ENCODE results near the gene MCM3AP. TPM values are rescaled to one million over a fixed set of nuclear protein-coding genes. Genes with fewer than 3 reads are reported as not detected.

Gene MCM3AP
- total and polyA plus RNA-seq, 9 of the 15 experiments (the other 6 are each of a cell fraction or from before 2014, with no cell fraction given), result 6.5 to 179 (median 69.6) TPM

DNA sequence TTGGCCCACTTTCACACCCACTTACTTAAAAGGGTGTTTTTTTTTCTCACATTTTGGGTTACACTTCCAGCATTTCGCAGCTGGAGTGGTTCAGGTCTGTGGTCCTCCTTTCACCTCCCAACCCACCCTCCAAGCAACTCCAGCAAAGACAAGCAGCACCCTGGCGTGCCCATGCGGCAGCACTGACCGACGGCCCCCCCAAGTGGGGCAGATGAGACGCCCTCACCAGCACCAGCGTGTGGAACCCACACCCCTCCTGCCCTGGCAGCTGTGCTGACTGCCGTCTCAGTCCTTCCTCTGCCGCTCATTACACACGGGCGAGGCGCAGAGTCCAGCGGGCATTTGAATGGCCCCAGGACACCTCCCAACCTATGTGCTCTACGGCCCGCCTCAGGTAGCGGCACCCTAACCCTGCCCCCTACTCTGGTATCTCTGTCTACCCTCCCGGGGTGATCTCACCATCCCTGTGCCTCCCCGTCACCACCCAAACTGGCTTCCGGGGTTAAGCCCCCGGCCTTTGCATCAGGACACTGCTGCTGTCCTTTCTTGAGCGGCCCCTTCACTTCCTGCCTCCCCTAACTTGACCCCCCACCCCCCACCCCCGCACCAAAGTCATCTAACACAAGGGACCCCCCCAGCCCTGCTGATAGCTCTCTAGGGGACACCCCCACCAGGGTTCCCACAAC, 67.8 kb downstream of the MCM3AP start:
- POLR2A ChIA-PET, result interaction anchor here (0.6 kb wide), 1 partner anchor 10 kb away, joined by 5 read pairs; no protein-coding TSS in a partner anchor
- peaks cover 3% of the 10 kb centered on the region; the same call in 1 of the 2 replicates for H4K20me1 ChIP-seq (replicated peaks; ENCODE audit: control insufficient read depth, insufficient read depth, low read length)
- no peaks in the 10 kb centered on the region for H3K27me3 ChIP-seq (ENCODE audit: control insufficient read depth in 2 of 2, insufficient read depth in 2 of 2, low read length in 2 of 2)
- FAIRE-seq (no peak), DNase-seq (ENCODE audit: extremely low read depth in 1 of 4, low spot score in 3 of 4) (no peak), ATAC-seq (no peak)
- H3K9me1 ChIP-seq (ENCODE audit: control insufficient read depth, insufficient read depth, low read length), result peaks cover under 1% of the 10 kb centered on the region
- H3K27ac ChIP-seq (ENCODE audit: extremely low read depth, low read depth, low read length), result no peak overlapping the region
- no peak overlapping the region for H2AFZ ChIP-seq (ENCODE audit: low read depth, low read length)
- in situ Hi-C loops (cut with MboI), result no loop called here
- peaks cover 13% of the 10 kb centered on the region for H3K79me2 ChIP-seq (ENCODE audit: control insufficient read depth, insufficient read depth, low read length)
- H3K36me3 ChIP-seq (ENCODE audit: control insufficient read depth, insufficient read depth, low read length), result peaks cover 87% of the 10 kb centered on the region; the same call in 2 of the 3 replicates
- H3K4me3 ChIP-seq, result no peak overlapping the region
- intact Hi-C loops (cut with micrococcal nuclease), result no loop called here
- BruUV-seq (replicated peaks), result no TSS peak
- WGBS (ENCODE audit: insufficient coverage, low coverage, missing lambda C conversion rate), result 90% methylated on average over 22 of the region's 22 CpGs
- peak overlapping the region in 1 of 2 experiments; percentile 53; a peak in 1 of 4 replicates for H3K9ac ChIP-seq (ENCODE audit: insufficient read depth in 1 of 2, low read depth in 2 of 2, low read length in 2 of 2)
- H3K4me1 ChIP-seq (replicated peaks in 1 of 2; ENCODE audit: control insufficient read depth in 2 of 2, insufficient read depth in 2 of 2, low read length in 2 of 2), result peaks cover 0 to 15% of the 10 kb centered on the region in 2 experiments; a peak in 1 of 5 replicates
- CTCF ChIA-PET (ENCODE audit: low intra/inter-chr PET ratio), result no interaction called here
- H3K9me3 ChIP-seq (replicated peaks; ENCODE audit: control insufficient read depth, insufficient read depth, low read depth, low read length), result no peaks in the 10 kb centered on the region
- H3K4me2 ChIP-seq (ENCODE audit: insufficient read depth, low read length), result no peak overlapping the region
- TF ChIP-seq MYNN (IDR thresholded peaks at IDR 0.05) (no peak), MYNN (CRISPR knock-in tag; IDR thresholded peaks at IDR 0.05) (no peak), KDM2B (CRISPR knock-in tag; IDR thresholded peaks at IDR 0.05) (no peak), ZFP30 (CRISPR knock-in tag; IDR thresholded peaks at IDR 0.05; ENCODE audit: borderline replicate concordance) (no peak), ZNF133 (CRISPR knock-in tag; IDR thresholded peaks at IDR 0.05) (no peak)
- TF ChIP-seq, protein P1, sequence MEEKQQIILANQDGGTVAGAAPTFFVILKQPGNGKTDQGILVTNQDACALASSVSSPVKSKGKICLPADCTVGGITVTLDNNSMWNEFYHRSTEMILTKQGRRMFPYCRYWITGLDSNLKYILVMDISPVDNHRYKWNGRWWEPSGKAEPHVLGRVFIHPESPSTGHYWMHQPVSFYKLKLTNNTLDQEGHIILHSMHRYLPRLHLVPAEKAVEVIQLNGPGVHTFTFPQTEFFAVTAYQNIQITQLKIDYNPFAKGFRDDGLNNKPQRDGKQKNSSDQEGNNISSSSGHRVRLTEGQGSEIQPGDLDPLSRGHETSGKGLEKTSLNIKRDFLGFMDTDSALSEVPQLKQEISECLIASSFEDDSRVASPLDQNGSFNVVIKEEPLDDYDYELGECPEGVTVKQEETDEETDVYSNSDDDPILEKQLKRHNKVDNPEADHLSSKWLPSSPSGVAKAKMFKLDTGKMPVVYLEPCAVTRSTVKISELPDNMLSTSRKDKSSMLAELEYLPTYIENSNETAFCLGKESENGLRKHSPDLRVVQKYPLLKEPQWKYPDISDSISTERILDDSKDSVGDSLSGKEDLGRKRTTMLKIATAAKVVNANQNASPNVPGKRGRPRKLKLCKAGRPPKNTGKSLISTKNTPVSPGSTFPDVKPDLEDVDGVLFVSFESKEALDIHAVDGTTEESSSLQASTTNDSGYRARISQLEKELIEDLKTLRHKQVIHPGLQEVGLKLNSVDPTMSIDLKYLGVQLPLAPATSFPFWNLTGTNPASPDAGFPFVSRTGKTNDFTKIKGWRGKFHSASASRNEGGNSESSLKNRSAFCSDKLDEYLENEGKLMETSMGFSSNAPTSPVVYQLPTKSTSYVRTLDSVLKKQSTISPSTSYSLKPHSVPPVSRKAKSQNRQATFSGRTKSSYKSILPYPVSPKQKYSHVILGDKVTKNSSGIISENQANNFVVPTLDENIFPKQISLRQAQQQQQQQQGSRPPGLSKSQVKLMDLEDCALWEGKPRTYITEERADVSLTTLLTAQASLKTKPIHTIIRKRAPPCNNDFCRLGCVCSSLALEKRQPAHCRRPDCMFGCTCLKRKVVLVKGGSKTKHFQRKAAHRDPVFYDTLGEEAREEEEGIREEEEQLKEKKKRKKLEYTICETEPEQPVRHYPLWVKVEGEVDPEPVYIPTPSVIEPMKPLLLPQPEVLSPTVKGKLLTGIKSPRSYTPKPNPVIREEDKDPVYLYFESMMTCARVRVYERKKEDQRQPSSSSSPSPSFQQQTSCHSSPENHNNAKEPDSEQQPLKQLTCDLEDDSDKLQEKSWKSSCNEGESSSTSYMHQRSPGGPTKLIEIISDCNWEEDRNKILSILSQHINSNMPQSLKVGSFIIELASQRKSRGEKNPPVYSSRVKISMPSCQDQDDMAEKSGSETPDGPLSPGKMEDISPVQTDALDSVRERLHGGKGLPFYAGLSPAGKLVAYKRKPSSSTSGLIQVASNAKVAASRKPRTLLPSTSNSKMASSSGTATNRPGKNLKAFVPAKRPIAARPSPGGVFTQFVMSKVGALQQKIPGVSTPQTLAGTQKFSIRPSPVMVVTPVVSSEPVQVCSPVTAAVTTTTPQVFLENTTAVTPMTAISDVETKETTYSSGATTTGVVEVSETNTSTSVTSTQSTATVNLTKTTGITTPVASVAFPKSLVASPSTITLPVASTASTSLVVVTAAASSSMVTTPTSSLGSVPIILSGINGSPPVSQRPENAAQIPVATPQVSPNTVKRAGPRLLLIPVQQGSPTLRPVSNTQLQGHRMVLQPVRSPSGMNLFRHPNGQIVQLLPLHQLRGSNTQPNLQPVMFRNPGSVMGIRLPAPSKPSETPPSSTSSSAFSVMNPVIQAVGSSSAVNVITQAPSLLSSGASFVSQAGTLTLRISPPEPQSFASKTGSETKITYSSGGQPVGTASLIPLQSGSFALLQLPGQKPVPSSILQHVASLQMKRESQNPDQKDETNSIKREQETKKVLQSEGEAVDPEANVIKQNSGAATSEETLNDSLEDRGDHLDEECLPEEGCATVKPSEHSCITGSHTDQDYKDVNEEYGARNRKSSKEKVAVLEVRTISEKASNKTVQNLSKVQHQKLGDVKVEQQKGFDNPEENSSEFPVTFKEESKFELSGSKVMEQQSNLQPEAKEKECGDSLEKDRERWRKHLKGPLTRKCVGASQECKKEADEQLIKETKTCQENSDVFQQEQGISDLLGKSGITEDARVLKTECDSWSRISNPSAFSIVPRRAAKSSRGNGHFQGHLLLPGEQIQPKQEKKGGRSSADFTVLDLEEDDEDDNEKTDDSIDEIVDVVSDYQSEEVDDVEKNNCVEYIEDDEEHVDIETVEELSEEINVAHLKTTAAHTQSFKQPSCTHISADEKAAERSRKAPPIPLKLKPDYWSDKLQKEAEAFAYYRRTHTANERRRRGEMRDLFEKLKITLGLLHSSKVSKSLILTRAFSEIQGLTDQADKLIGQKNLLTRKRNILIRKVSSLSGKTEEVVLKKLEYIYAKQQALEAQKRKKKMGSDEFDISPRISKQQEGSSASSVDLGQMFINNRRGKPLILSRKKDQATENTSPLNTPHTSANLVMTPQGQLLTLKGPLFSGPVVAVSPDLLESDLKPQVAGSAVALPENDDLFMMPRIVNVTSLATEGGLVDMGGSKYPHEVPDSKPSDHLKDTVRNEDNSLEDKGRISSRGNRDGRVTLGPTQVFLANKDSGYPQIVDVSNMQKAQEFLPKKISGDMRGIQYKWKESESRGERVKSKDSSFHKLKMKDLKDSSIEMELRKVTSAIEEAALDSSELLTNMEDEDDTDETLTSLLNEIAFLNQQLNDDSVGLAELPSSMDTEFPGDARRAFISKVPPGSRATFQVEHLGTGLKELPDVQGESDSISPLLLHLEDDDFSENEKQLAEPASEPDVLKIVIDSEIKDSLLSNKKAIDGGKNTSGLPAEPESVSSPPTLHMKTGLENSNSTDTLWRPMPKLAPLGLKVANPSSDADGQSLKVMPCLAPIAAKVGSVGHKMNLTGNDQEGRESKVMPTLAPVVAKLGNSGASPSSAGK (IDR thresholded peaks at IDR 0.05), result no peak

Measured in K562 (cell line).